Activated CD4-positive, alpha-beta memory T cell treated with anti-CD3 and anti-CD28 coated beads, Interleukin-2, amount 10 ng/mL, durations not matched to agents 7 days and 5 days (primary cell): ENCODE results near the gene MSLN. TPM values are rescaled to one million over a fixed set of nuclear protein-coding genes. Genes with fewer than 3 reads are reported as not detected.
"Not testable (repeated sequence)": the region's sequence is repeated elsewhere in the genome, so short reads cannot be mapped to it uniquely, and the experiment has no call there.

ENCODE experiments used
- CTCF ChIA-PET: fragments of 350-600 bp; sonication (Branson Sonifier 250); formaldehyde crosslinking; loops from one replicate; lab custom pipeline; 2021; ENCODE audit warnings: antibody characterized with exemption, inconsistent platforms; lab: Charles Lee
- POLR2A ChIA-PET: fragments of 350-600 bp; sonication (Branson Sonifier 250); formaldehyde crosslinking; loops from one replicate; lab custom pipeline; 2021; ENCODE audit warnings: antibody characterized with exemption; lab: Charles Lee
- DNase-seq: peaks from one replicate; pipeline ENCODE4 v3.0.0-alpha.2; 2020
- H3K27ac Mint-ChIP-seq: one replicate; pipeline ENCODE4 v1.8.0; 2021; ENCODE audit warnings: mild to moderate bottlenecking, mixed read lengths
- H3K27me3 Mint-ChIP-seq: one replicate; pipeline ENCODE4 v1.8.0; 2021; ENCODE audit warnings: mixed read lengths
- H3K36me3 Mint-ChIP-seq: one replicate; pipeline ENCODE4 v1.8.0; 2021; ENCODE audit warnings: low read depth, mixed read lengths
- H3K4me1 Mint-ChIP-seq: one replicate; pipeline ENCODE4 v1.8.0; 2021; ENCODE audit warnings: mixed read lengths
- H3K4me3 Mint-ChIP-seq: one replicate; pipeline ENCODE4 v1.8.0; 2021; ENCODE audit warnings: mild to moderate bottlenecking, mixed read lengths
- H3K9me3 Mint-ChIP-seq: one replicate; pipeline ENCODE4 v1.8.0; 2021; ENCODE audit warnings: mixed read lengths
- total RNA-seq, 2 experiments: library from RNA; stranded (reverse); gene quantifications; one replicate each; pipeline ENCODE4 v1.2.3, GENCODE V29; 2021

Gene MSLN
- total RNA-seq, 2 experiments from 2014 or later: not detected

GRCh38 chr16:766820-767640, 6.5 kb downstream of the MSLN start:
- H3K36me3 Mint-ChIP-seq: no peaks in the 10 kb centered on the region
- no peak overlapping the region for H3K27ac Mint-ChIP-seq
- no peaks in the 10 kb centered on the region for H3K4me1 Mint-ChIP-seq
- ChIA-PET CTCF (interaction anchor here (1.5 kb wide), 1 partner anchor 27 kb away, joined by 3 read pairs; the partner anchor contains the start of gene CIAO3), POLR2A (no interaction called here)
- DNase-seq: no peak
- H3K27me3 Mint-ChIP-seq: no peaks in the 10 kb centered on the region
- H3K9me3 Mint-ChIP-seq: no peaks in the 10 kb centered on the region
- no peak overlapping the region for H3K4me3 Mint-ChIP-seq

DNA sequence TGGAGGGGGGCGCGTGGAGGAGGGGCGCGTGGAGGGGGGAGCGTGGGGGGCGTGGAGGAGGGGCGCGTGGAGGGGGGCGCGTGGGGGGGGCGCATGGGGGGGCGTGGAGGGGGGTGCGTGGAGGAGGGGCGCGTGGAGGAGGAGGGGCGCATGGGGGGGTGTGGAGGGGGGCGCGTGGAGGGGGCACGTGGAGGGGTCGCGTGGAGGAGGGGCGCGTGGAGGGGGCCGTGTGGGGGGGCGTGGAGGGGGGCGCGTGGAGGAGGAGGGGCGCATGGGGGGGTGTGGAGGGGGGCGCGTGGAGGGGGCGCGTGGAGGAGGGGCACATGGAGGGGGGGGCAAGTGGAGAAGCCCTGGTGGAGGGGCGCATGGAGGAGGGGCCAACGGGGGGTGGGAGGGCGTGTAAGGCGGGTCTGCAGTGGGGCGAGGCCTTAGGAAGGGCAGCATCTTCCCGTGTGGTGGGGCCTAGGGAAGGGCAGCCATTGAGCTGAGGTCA, 7.3 kb downstream of the MSLN start:
- no peaks in the 10 kb centered on the region for H3K9me3 Mint-ChIP-seq
- ChIA-PET POLR2A (no interaction called here), CTCF (no interaction called here)
- no peak for DNase-seq
- H3K36me3 Mint-ChIP-seq: no peaks in the 10 kb centered on the region
- no peak overlapping the region for H3K27ac Mint-ChIP-seq
- H3K27me3 Mint-ChIP-seq: no peaks in the 10 kb centered on the region
- H3K4me3 Mint-ChIP-seq: no peak overlapping the region
- no peaks in the 10 kb centered on the region for H3K4me1 Mint-ChIP-seq

DNA sequence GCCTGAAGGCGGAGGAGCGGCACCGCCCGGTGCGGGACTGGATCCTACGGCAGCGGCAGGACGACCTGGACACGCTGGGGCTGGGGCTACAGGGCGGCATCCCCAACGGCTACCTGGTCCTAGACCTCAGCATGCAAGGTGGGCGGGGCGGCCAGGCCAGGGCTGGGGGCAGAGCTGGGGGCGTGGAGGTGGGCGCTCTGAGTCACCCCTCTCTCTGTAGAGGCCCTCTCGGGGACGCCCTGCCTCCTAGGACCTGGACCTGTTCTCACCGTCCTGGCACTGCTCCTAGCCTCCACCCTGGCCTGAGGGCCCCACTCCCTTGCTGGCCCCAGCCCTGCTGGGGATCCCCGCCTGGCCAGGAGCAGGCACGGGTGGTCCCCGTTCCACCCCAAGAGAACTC, 7.9 kb downstream of the MSLN start:
- ChIA-PET CTCF (no interaction called here), POLR2A (no interaction called here)
- Mint-ChIP-seq H3K27ac (no peak overlapping the region), H3K4me1 (no peaks in the 10 kb centered on the region), H3K9me3 (no peaks in the 10 kb centered on the region), H3K27me3 (no peaks in the 10 kb centered on the region), H3K36me3 (no peaks in the 10 kb centered on the region), H3K4me3 (no peak overlapping the region)
- no peak for DNase-seq

DNA sequence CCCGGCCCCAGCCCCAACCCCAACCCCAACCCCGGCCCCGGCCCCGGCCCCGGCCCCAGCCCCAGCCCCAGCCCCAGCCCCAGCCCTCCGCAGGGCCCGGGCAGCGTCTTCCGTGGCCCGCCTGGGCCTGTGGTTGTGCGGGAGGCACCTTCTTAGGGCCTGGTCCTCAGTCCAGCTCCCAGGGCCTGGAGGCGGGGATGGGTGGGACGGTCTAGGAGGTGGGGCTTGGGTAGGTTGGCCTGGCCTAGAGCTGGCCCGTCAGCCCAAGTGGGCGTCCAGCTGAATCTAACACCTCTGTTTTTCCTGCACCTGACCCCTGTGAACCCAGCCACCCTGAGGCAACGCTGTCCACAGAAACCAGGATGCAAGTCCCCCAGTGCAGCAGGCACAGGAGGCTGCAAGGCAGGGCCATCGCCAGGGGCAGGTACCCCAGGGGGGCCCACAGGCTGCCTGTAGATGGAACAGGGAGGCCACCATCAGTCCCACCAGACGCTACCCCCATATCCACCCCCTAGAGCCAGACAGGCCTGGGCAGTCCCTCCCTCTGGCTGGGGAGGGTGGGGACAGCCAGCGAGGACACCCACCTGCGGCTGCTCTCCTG, 8.8 kb downstream of the MSLN start:
- H3K4me3 Mint-ChIP-seq: no peak overlapping the region
- no peaks in the 10 kb centered on the region for H3K36me3 Mint-ChIP-seq
- H3K27ac Mint-ChIP-seq: no peak overlapping the region
- DNase-seq: no peak
- no peaks in the 10 kb centered on the region for H3K4me1 Mint-ChIP-seq
- no peaks in the 10 kb centered on the region for H3K27me3 Mint-ChIP-seq
- no peaks in the 10 kb centered on the region for H3K9me3 Mint-ChIP-seq
- ChIA-PET POLR2A (interaction anchor here (0.6 kb wide), 1 partner anchor 26 kb away, joined by 3 read pairs; no protein-coding TSS in a partner anchor), CTCF (no interaction called here)

DNA sequence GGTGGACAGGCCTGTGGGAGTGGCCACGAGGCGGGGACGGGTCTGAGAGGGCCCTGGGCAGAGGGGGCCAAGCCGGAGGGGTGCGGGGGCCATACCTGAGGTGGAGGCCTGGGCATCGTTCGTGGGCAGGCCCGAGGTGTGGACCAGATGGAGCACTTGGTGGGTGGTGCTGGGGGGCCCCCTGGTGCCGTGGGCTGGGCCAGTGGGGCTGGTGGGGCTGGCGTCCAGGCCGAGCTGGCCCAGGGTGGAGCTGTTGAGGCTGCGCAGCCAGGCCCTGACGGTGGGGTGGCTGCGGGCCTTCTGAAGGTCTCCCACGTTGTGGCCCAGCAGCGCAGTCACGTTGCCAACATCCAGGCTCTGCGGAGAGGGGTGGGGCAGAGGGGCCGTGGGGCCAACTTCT, 9.4 kb downstream of the MSLN start:
- no peaks in the 10 kb centered on the region for H3K9me3 Mint-ChIP-seq
- no peak overlapping the region for H3K4me3 Mint-ChIP-seq
- H3K4me1 Mint-ChIP-seq: no peaks in the 10 kb centered on the region
- no peak for DNase-seq
- ChIA-PET POLR2A (no interaction called here), CTCF (no interaction called here)
- H3K36me3 Mint-ChIP-seq: no peaks in the 10 kb centered on the region
- no peaks in the 10 kb centered on the region for H3K27me3 Mint-ChIP-seq
- no peak overlapping the region for H3K27ac Mint-ChIP-seq

DNA sequence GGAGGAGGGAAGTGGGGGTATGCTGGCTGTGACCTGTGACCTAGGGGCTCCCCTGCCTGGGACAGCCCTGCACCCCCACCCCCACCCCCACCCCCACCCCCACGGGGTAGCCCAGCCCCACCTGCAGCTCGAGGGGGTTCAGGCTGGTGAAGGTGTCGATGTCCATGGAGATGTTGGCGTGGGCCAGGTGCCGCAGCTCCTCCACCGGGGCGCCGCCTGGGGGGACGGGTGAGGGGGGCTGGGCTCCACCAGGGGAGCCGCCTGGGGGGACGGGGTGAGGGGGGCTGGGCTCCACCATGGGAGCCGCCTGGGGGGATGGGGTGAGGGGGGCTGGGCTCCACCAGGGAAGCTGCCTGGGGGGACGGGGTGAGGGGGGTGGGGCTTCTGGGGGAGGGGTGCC, 9.9 kb downstream of the MSLN start:
- H3K9me3 Mint-ChIP-seq: no peaks in the 10 kb centered on the region
- no peaks in the 10 kb centered on the region for H3K27me3 Mint-ChIP-seq
- no peak for DNase-seq
- no peak overlapping the region for H3K4me3 Mint-ChIP-seq
- H3K27ac Mint-ChIP-seq: no peak overlapping the region
- H3K36me3 Mint-ChIP-seq: no peaks in the 10 kb centered on the region
- H3K4me1 Mint-ChIP-seq: no peaks in the 10 kb centered on the region
- ChIA-PET CTCF (no interaction called here), POLR2A (no interaction called here)

DNA sequence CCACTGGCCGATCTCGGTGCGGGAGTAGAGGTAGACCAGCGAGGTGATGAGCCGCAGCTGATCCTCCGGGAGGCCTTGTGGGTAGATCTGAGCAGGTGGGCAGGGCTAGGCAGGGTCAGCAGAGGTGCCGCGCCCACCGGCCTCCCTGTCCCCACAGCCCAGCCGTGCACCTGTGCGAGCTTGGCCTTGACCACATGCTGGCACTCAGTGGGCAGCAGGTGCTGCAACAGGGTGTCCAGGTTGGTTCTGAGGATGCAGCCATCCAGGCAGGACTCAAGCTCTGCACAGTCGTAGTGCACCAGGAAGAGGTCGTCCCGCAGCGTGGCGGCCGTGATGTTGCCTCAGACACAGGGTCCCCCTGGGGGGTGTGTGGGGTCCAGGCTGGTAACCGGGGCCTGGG, 12.4 kb downstream of the MSLN start:
- no peak overlapping the region for H3K4me3 Mint-ChIP-seq
- H3K9me3 Mint-ChIP-seq: no peaks in the 10 kb centered on the region
- peaks cover 4% of the 10 kb centered on the region for H3K4me1 Mint-ChIP-seq
- peaks cover 2% of the 10 kb centered on the region for H3K27me3 Mint-ChIP-seq
- H3K27ac Mint-ChIP-seq: no peak overlapping the region
- DNase-seq: no peak
- ChIA-PET CTCF (no interaction called here), POLR2A (no interaction called here)
- no peaks in the 10 kb centered on the region for H3K36me3 Mint-ChIP-seq

DNA sequence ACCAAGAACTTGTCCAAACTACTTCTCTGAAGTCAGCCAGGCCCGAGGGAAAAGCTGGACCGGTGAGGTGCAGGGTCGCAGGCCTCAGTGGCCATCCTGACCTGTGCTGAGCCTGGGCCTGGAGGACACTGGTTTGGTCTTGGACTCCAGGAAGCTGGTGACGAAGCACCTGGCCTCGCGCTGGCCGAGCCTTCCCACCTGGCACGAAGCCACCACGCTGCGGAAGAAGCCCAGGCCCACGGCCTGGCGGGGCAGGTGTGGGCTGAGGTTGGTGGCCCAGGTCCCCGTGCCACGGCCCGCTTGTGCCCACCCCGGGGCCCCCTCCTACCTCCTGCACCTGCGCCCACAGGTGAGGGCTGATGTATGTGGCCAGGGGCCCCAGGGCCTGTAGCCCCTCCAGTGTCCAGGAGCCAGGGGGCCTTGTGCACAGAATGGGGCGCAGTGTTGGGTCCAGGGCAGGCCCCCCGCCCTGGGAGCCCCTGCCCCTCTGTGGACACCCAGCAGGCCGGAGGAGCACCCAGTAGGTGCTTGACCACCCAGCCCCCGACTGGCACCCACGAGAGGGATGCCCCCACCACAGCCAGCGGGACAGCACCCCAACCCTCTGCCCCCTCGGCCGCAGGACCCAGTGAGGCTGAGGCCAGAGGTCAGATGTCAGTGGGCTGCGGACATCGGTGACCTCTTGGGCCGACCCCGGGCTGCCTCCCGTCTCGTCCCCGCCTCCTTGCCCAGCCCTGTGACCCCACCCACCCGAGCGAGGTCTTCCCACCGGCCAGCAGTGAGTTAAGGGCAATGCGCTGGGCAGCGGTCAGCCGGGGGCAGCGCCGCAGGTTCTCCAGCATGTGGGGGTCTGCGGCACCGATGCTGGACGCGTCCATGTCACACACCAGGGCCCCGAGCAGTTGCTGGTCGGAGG, 13.8 kb downstream of the MSLN start:
- Mint-ChIP-seq H3K9me3 (no peaks in the 10 kb centered on the region), H3K27me3 (peaks cover 2% of the 10 kb centered on the region), H3K4me3 (no peak overlapping the region), H3K27ac (no peak overlapping the region), H3K4me1 (peaks cover 5% of the 10 kb centered on the region), H3K36me3 (no peaks in the 10 kb centered on the region)
- CTCF ChIA-PET: interaction anchor here (0.7 kb wide), 1 partner anchor 54 kb away, joined by 3 read pairs; no protein-coding TSS in a partner anchor
- POLR2A ChIA-PET: no interaction called here
- no peak for DNase-seq

- H3K27ac Mint-ChIP-seq: no peak overlapping the region
- CTCF ChIA-PET: no interaction called here
- POLR2A ChIA-PET: no interaction called here
- DNase-seq: no peak
- H3K9me3 Mint-ChIP-seq: no peaks in the 10 kb centered on the region
- H3K4me3 Mint-ChIP-seq: no peak overlapping the region
- peaks cover 5% of the 10 kb centered on the region for H3K4me1 Mint-ChIP-seq
- peaks cover 2% of the 10 kb centered on the region for H3K27me3 Mint-ChIP-seq
- no peaks in the 10 kb centered on the region for H3K36me3 Mint-ChIP-seq
Measured at GRCh38 chr16:775236-775796, 14.8 kb downstream of the MSLN start.

DNA sequence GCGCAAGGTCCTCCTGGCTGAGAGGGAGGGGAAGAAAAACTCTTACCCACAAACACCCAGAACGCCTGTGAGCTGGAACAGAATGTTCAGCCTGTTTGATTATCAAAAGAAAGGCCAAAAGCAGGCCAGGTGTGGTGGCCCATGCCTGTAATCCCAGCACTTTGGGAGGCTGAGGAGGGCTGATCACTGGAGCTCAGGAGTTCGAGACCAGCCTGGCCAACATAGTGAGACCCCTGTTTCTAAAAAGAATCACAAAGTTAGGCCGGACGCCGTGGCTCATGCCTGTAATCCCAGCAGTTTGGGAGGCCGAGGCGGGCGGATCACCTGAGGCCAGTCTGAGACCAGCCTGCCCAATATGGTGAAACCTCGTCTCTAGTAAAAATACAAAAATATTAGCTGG, 15.8 kb downstream of the MSLN start:
- H3K4me3 Mint-ChIP-seq, H3K9me3 Mint-ChIP-seq, H3K27ac Mint-ChIP-seq, H3K27me3 Mint-ChIP-seq, DNase-seq, H3K4me1 Mint-ChIP-seq, CTCF ChIA-PET, H3K36me3 Mint-ChIP-seq: not testable (repeated sequence)
- POLR2A ChIA-PET: interaction anchor here (1.5 kb wide), 1 partner anchor 20 kb away, joined by 3 read pairs; no protein-coding TSS in a partner anchor

GRCh38 chr16:776824-777223, 16.3 kb downstream of the MSLN start:
- Mint-ChIP-seq H3K27me3 (peaks cover 2% of the 10 kb centered on the region), H3K4me3 (no peak overlapping the region), H3K36me3 (no peaks in the 10 kb centered on the region), H3K4me1 (peaks cover 5% of the 10 kb centered on the region), H3K27ac (no peak overlapping the region), H3K9me3 (no peaks in the 10 kb centered on the region)
- CTCF ChIA-PET: no interaction called here
- POLR2A ChIA-PET: interaction anchor here (1.5 kb wide), 1 partner anchor 20 kb away, joined by 3 read pairs; no protein-coding TSS in a partner anchor
- DNase-seq: no peak

DNA sequence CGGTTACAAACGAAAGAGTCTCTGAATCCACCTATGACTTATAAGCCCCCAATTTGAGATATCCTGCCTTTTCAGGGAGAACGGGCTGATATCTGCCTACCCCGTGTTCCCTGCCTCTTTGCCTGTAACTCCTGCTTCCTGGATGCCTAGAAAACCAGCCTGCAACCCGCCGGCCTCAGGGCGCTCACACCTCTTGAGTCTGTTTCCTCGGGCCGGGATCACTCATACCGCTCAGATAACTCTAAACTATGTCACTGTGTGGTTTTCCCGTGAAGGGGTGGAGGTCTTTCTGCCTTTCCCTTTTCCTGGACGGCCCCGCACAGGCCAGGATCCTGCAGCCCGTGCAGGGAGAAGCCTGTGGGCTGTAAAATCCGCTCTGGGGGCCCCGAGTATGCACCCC, 17.3 kb downstream of the MSLN start:
- CTCF ChIA-PET: no interaction called here
- no peak for DNase-seq
- Mint-ChIP-seq H3K27ac (no peak overlapping the region), H3K9me3 (no peaks in the 10 kb centered on the region), H3K4me1 (peaks cover 5% of the 10 kb centered on the region), H3K4me3 (no peak overlapping the region), H3K36me3 (no peaks in the 10 kb centered on the region), H3K27me3 (peaks cover 2% of the 10 kb centered on the region)
- POLR2A ChIA-PET: interaction anchor here (0.9 kb wide), 1 partner anchor 12 kb away, joined by 3 read pairs; no protein-coding TSS in a partner anchor
